ENCODE results near the gene PRR13. TPM values are rescaled to one million over a fixed set of nuclear protein-coding genes. Genes with fewer than 3 reads are reported as not detected.

PRR13 gene
- total and polyA plus RNA-seq, 9 of the 15 experiments (the other 6 are each of a cell fraction or from before 2014, with no cell fraction given) = 117 to 835 (median 285) TPM

DNA sequence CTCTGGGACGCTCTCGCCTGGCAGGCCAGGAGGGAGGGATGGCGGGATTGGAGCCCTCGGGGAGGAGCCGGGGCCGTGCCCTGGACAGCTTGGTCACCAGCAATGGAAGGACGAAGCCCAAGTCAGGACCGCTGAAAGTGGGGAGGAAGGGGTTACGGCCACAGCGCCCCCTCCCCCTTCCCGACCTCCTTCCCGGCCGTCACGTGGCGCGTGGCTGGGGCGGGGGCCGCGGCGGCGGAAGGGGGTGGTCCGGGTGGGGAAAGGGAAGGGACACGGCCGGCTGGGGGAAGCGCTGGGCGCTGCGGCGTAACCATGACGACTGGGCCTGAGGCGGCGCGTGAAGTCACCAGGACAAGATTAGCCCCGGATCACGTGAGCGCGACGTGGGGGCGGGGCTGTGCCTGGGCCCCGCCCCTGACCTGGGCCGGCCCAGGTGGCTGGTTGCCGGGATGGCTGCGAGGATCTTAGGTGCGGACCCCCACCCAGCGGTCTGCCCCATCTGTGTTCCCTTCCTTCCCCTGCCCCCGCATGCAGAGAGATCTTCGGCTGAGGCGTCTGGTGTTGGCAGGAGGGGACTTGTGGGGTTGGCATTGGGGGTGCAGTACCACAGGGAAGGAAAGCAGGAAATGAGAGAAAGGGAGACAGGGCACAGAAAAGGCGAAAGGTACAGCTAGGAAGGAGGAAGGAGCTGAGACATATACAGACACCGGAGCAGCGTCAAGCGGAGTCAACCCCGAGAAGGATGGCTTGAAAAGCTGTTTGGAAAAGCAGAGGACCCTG, 51.5 kb downstream of the PRR13 start (continued):
- TF ChIP-seq PYGO2 (tag; IDR thresholded peaks at IDR 0.05) = no peak
- TF ChIP-seq POLR2G (IDR thresholded peaks at IDR 0.05; ENCODE audit: low read depth, low read length) = peak; percentile 70
- 0 out of 2 replicates have a peak, but pooled peaks have one; percentile 21 for TF ChIP-seq MIER1 (IDR thresholded peaks at IDR 0.05; ENCODE audit: low read depth)
- TF ChIP-seq, protein P1, sequence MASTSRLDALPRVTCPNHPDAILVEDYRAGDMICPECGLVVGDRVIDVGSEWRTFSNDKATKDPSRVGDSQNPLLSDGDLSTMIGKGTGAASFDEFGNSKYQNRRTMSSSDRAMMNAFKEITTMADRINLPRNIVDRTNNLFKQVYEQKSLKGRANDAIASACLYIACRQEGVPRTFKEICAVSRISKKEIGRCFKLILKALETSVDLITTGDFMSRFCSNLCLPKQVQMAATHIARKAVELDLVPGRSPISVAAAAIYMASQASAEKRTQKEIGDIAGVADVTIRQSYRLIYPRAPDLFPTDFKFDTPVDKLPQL (IDR thresholded peaks at IDR 0.05; ENCODE audit: extremely low read depth, insufficient read length) = no peak
- peak; percentile 58 for TF ChIP-seq RBFOX2 (IDR thresholded peaks at IDR 0.05; ENCODE audit: low read depth, low read length)
- no peak for TF ChIP-seq CCAR2 (IDR thresholded peaks at IDR 0.05; ENCODE audit: low read depth, low read length)
- TF ChIP-seq, protein P2, sequence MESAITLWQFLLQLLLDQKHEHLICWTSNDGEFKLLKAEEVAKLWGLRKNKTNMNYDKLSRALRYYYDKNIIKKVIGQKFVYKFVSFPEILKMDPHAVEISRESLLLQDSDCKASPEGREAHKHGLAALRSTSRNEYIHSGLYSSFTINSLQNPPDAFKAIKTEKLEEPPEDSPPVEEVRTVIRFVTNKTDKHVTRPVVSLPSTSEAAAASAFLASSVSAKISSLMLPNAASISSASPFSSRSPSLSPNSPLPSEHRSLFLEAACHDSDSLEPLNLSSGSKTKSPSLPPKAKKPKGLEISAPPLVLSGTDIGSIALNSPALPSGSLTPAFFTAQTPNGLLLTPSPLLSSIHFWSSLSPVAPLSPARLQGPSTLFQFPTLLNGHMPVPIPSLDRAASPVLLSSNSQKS (CRISPR knock-in tag; IDR thresholded peaks at IDR 0.05) = no peak
- TF ChIP-seq, protein P3, sequence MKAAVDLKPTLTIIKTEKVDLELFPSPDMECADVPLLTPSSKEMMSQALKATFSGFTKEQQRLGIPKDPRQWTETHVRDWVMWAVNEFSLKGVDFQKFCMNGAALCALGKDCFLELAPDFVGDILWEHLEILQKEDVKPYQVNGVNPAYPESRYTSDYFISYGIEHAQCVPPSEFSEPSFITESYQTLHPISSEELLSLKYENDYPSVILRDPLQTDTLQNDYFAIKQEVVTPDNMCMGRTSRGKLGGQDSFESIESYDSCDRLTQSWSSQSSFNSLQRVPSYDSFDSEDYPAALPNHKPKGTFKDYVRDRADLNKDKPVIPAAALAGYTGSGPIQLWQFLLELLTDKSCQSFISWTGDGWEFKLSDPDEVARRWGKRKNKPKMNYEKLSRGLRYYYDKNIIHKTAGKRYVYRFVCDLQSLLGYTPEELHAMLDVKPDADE (conservative IDR thresholded peaks at IDR 0.05; ENCODE audit: control insufficient read depth, low read depth, low read length) = 0 out of 2 replicates have a peak, but pooled peaks have one; percentile 45
- no peak for TF ChIP-seq MTF1 (CRISPR knock-in tag; IDR thresholded peaks at IDR 0.05; ENCODE audit: borderline replicate concordance)
- TF ChIP-seq SUPT5H (IDR thresholded peaks at IDR 0.05) = peak; percentile 65
- peak; percentile 48; the same call in 1 of the 2 replicates for TF ChIP-seq POLR2AphosphoS5 (IDR thresholded peaks at IDR 0.05; ENCODE audit: control insufficient read depth, insufficient read depth, low read depth, low read length)
- TF ChIP-seq, protein P4, sequence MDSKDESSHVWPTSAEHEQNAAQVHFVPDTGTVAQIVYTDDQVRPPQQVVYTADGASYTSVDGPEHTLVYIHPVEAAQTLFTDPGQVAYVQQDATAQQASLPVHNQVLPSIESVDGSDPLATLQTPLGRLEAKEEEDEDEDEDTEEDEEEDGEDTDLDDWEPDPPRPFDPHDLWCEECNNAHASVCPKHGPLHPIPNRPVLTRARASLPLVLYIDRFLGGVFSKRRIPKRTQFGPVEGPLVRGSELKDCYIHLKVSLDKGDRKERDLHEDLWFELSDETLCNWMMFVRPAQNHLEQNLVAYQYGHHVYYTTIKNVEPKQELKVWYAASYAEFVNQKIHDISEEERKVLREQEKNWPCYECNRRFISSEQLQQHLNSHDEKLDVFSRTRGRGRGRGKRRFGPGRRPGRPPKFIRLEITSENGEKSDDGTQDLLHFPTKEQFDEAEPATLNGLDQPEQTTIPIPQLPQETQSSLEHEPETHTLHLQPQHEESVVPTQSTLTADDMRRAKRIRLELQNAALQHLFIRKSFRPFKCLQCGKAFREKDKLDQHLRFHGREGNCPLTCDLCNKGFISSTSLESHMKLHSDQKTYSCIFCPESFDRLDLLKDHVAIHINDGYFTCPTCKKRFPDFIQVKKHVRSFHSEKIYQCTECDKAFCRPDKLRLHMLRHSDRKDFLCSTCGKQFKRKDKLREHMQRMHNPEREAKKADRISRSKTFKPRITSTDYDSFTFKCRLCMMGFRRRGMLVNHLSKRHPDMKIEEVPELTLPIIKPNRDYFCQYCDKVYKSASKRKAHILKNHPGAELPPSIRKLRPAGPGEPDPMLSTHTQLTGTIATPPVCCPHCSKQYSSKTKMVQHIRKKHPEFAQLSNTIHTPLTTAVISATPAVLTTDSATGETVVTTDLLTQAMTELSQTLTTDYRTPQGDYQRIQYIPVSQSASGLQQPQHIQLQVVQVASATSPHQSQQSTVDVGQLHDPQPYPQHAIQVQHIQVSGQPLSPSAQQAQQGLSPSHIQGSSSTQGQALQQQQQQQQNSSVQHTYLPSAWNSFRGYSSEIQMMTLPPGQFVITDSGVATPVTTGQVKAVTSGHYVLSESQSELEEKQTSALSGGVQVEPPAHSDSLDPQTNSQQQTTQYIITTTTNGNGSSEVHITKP (IDR thresholded peaks at IDR 0.05; ENCODE audit: partially characterized antibody) = peak; percentile 4
- no peak for TF ChIP-seq RBM14 (IDR thresholded peaks at IDR 0.05; ENCODE audit: borderline replicate concordance, insufficient read depth, low read depth, low read length)
- peak; percentile 71 for TF ChIP-seq CBFA2T2 (conservative IDR thresholded peaks at IDR 0.05)
- no peak for TF ChIP-seq XRCC5 (IDR thresholded peaks at IDR 0.05; ENCODE audit: low read depth, low read length)
- TF ChIP-seq, protein P5, sequence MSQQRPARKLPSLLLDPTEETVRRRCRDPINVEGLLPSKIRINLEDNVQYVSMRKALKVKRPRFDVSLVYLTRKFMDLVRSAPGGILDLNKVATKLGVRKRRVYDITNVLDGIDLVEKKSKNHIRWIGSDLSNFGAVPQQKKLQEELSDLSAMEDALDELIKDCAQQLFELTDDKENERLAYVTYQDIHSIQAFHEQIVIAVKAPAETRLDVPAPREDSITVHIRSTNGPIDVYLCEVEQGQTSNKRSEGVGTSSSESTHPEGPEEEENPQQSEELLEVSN (IDR thresholded peaks at IDR 0.05; ENCODE audit: borderline replicate concordance in 1 of 2, extremely low read depth in 1 of 2, insufficient read depth in 1 of 2, insufficient read length in 1 of 2, low read depth in 1 of 2, low read length in 1 of 2, poor library complexity in 1 of 2, severe bottlenecking in 1 of 2) = peak; percentile 44 to 47
- peak in 1 of 2 experiments; percentile 86; a peak in 2 of 4 replicates for TF ChIP-seq CSDE1 (IDR thresholded peaks at IDR 0.05)

All from K562 (cell line).